WTC11 (cell line): ENCODE data around the gene SGMS1. TPM values are rescaled to one million over a fixed set of nuclear protein-coding genes. Genes with fewer than 3 reads are reported as not detected.
"Not testable (repeated sequence)": the region's sequence is repeated elsewhere in the genome, so short reads cannot be mapped to it uniquely, and the experiment has no call there.

ENCODE experiments used
- ATAC-seq: fragments of 200-7000 bp; cut with Tn5 transposase; 2 replicates; pipeline ENCODE4 v1.10.0; 2021; ENCODE audit warnings: mild to moderate bottlenecking, moderate library complexity
- CTCF ChIA-PET: fragments of 300-600 bp; sonication (Branson Sonifier 250); formaldehyde crosslinking; loops from one replicate; lab custom pipeline; 2021; ENCODE audit warnings: antibody characterized with exemption; lab: Charles Lee
- POLR2A ChIA-PET: fragments of 350-600 bp; sonication (Branson Sonifier 250); formaldehyde crosslinking; loops from one replicate; lab custom pipeline; 2021; ENCODE audit warnings: antibody characterized with exemption; lab: Charles Lee
- DNase-seq: peaks from one replicate; pipeline ENCODE4 v3.0.0; 2021; ENCODE audit warnings: low spot score
- H3K27ac Mint-ChIP-seq: 2 replicates; pipeline ENCODE4 v1.8.0; 2021; ENCODE audit warnings: mixed read lengths
- H3K27me3 Mint-ChIP-seq: 2 replicates; pipeline ENCODE4 v1.8.0; 2021; ENCODE audit warnings: low read depth, mild to moderate bottlenecking, moderate library complexity, mixed read lengths
- H3K36me3 Mint-ChIP-seq: 2 replicates; pipeline ENCODE4 v1.8.0; 2021; ENCODE audit warnings: mixed read lengths
- H3K4me1 Mint-ChIP-seq: 2 replicates; pipeline ENCODE4 v1.8.0; 2022; ENCODE audit warnings: mixed read lengths
- H3K4me3 Mint-ChIP-seq: 2 replicates; pipeline ENCODE4 v1.8.0; 2021; ENCODE audit warnings: mild to moderate bottlenecking, moderate library complexity, mixed read lengths
- H3K9me3 Mint-ChIP-seq: 2 replicates; pipeline ENCODE4 v1.8.0; 2021; ENCODE audit warnings: mixed read lengths
- CBFB ChIP-seq: sonication (generic); formaldehyde crosslinking; IDR thresholded peaks from 2 replicates; pipeline ENCODE4 v1.8.1; 2022; ENCODE audit warnings: mild to moderate bottlenecking, low read depth, missing genetic modification reagents
- GRHL2 ChIP-seq: fragments of 250-450 bp; sonication (Bioruptor Pico); IDR thresholded peaks from 2 replicates; pipeline ENCODE4 v1.8.0; 2022; ENCODE audit warnings: mild to moderate bottlenecking, moderate library complexity; ENCODE audit not compliant: insufficient replicate concordance, severe bottlenecking
- HMGA2 ChIP-seq: fragments of 250-450 bp; sonication (Bioruptor Pico); IDR thresholded peaks from 2 replicates; pipeline ENCODE4 v1.4.0; 2021; ENCODE audit warnings: mild to moderate bottlenecking, moderate library complexity
- MYBL2 ChIP-seq: sonication (generic); formaldehyde crosslinking; IDR thresholded peaks from 2 replicates; pipeline ENCODE4 v1.8.1; 2023; ENCODE audit warnings: mild to moderate bottlenecking, moderate library complexity, missing genetic modification reagents
- NFE2L1 ChIP-seq: sonication (generic); formaldehyde crosslinking; IDR thresholded peaks from 2 replicates; pipeline ENCODE4 v1.8.1; 2023; ENCODE audit warnings: missing genetic modification reagents
- PREB ChIP-seq: sonication (generic); formaldehyde crosslinking; IDR thresholded peaks from 2 replicates; pipeline ENCODE4 v1.8.1; 2022; ENCODE audit warnings: mild to moderate bottlenecking, missing genetic modification reagents, moderate library complexity, borderline replicate concordance
- RORB ChIP-seq: fragments of 250-450 bp; sonication (Bioruptor Pico); IDR thresholded peaks from 2 replicates; pipeline ENCODE4 v1.9.0; 2021; ENCODE audit warnings: mild to moderate bottlenecking
- SP1 ChIP-seq: sonication (generic); formaldehyde crosslinking; conservative IDR thresholded peaks from 2 replicates; pipeline ENCODE4 v1.8.1; 2022; ENCODE audit warnings: missing genetic modification reagents
- TP53 ChIP-seq: sonication (generic); formaldehyde crosslinking; IDR thresholded peaks from 2 replicates; pipeline ENCODE4 v1.8.1; 2023; ENCODE audit warnings: mild to moderate bottlenecking, missing genetic modification reagents
- USF2 ChIP-seq: sonication (generic); formaldehyde crosslinking; IDR thresholded peaks from 2 replicates; pipeline ENCODE4 v1.8.1; 2023; ENCODE audit warnings: mild to moderate bottlenecking, missing genetic modification reagents, moderate library complexity
- ZBTB21 ChIP-seq: sonication (generic); formaldehyde crosslinking; IDR thresholded peaks from 2 replicates; pipeline ENCODE4 v1.8.1; 2023; ENCODE audit warnings: mild to moderate bottlenecking, missing genetic modification reagents, borderline replicate concordance
- ZNF219 ChIP-seq: sonication (generic); formaldehyde crosslinking; IDR thresholded peaks from 2 replicates; pipeline ENCODE4 v1.8.0; 2023; ENCODE audit warnings: missing genetic modification reagents, mild to moderate bottlenecking, borderline replicate concordance
- ZNF396 ChIP-seq: fragments of 250-450 bp; sonication (Bioruptor Pico); IDR thresholded peaks from 2 replicates; pipeline ENCODE4 v1.8.0; 2021; ENCODE audit warnings: mild to moderate bottlenecking, moderate library complexity, borderline replicate concordance
- total RNA-seq: library from RNA; stranded (reverse); gene quantifications from 3 replicates; pipeline ENCODE4 v1.2.3, GENCODE V29; 2021
- TF ChIP-seq, protein P1 (sequence below): fragments of 250-450 bp; sonication (Bioruptor Pico); IDR thresholded peaks from 2 replicates; pipeline ENCODE4 v1.8.0; 2021; ENCODE audit warnings: mild to moderate bottlenecking
- TF ChIP-seq, protein P2 (sequence below): sonication (generic); formaldehyde crosslinking; IDR thresholded peaks from 2 replicates; pipeline ENCODE4 v1.8.0; 2023; ENCODE audit warnings: missing genetic modification reagents
- TF ChIP-seq, protein P3 (sequence below): fragments of 250-450 bp; sonication (Bioruptor Pico); conservative IDR thresholded peaks from 2 replicates; pipeline ENCODE4 v1.9.0; 2021; ENCODE audit warnings: mild to moderate bottlenecking
- TF ChIP-seq, protein P4 (sequence below): sonication (generic); formaldehyde crosslinking; conservative IDR thresholded peaks from 2 replicates; pipeline ENCODE4 v1.8.1; 2023; ENCODE audit warnings: mild to moderate bottlenecking, low read depth, missing genetic modification reagents, moderate library complexity
- TF ChIP-seq, protein P5 (sequence below): fragments of 250-450 bp; sonication (Bioruptor Pico); IDR thresholded peaks from 2 replicates; pipeline ENCODE4 v2.1.2; 2022; ENCODE audit warnings: mild to moderate bottlenecking, moderate library complexity

Gene SGMS1
- total RNA-seq, 1 experiment from 2014 or later, result 13.2 TPM

GRCh38 chr10:50538555-50539398 is 85.0 kb downstream of the SGMS1 start:
- Mint-ChIP-seq H3K4me1 (peaks cover 9% of the 10 kb centered on the region), H3K36me3 (no peaks in the 10 kb centered on the region), H3K9me3 (no peaks in the 10 kb centered on the region), H3K27ac (no peak overlapping the region), H3K4me3 (no peak overlapping the region), H3K27me3 (no peaks in the 10 kb centered on the region)
- no peak for ATAC-seq
- DNase-seq, result no peak
- CTCF ChIA-PET, result no interaction called here
- POLR2A ChIA-PET, result no interaction called here
- TF ChIP-seq ZBTB21 (CRISPR knock-in tag), result no peak
- TF ChIP-seq MYBL2, result no peak
- no peak for TF ChIP-seq PREB (CRISPR knock-in tag)

- no peaks in the 10 kb centered on the region for H3K36me3 Mint-ChIP-seq
- no peak overlapping the region for H3K4me3 Mint-ChIP-seq
- no peak for DNase-seq
- no peak overlapping the region for H3K27ac Mint-ChIP-seq
- ChIA-PET POLR2A (no interaction called here), CTCF (no interaction called here)
- no peaks in the 10 kb centered on the region for H3K27me3 Mint-ChIP-seq
- H3K9me3 Mint-ChIP-seq, result no peaks in the 10 kb centered on the region
- no peaks in the 10 kb centered on the region for H3K4me1 Mint-ChIP-seq
- no peak for TF ChIP-seq RORB (CRISPR knock-in tag)
- TF ChIP-seq CBFB, result no peak
- TF ChIP-seq GRHL2 (CRISPR knock-in tag), result no peak
- TF ChIP-seq ZNF396 (CRISPR knock-in tag), result no peak
- TF ChIP-seq, protein P1, sequence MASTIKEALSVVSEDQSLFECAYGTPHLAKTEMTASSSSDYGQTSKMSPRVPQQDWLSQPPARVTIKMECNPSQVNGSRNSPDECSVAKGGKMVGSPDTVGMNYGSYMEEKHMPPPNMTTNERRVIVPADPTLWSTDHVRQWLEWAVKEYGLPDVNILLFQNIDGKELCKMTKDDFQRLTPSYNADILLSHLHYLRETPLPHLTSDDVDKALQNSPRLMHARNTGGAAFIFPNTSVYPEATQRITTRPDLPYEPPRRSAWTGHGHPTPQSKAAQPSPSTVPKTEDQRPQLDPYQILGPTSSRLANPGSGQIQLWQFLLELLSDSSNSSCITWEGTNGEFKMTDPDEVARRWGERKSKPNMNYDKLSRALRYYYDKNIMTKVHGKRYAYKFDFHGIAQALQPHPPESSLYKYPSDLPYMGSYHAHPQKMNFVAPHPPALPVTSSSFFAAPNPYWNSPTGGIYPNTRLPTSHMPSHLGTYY (CRISPR knock-in tag), result no peak
- no peak for TF ChIP-seq ZNF219
- TF ChIP-seq HMGA2 (CRISPR knock-in tag), result no peak
- TF ChIP-seq, protein P2, sequence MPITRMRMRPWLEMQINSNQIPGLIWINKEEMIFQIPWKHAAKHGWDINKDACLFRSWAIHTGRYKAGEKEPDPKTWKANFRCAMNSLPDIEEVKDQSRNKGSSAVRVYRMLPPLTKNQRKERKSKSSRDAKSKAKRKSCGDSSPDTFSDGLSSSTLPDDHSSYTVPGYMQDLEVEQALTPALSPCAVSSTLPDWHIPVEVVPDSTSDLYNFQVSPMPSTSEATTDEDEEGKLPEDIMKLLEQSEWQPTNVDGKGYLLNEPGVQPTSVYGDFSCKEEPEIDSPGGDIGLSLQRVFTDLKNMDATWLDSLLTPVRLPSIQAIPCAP, result no peak
- TF ChIP-seq, protein P3, sequence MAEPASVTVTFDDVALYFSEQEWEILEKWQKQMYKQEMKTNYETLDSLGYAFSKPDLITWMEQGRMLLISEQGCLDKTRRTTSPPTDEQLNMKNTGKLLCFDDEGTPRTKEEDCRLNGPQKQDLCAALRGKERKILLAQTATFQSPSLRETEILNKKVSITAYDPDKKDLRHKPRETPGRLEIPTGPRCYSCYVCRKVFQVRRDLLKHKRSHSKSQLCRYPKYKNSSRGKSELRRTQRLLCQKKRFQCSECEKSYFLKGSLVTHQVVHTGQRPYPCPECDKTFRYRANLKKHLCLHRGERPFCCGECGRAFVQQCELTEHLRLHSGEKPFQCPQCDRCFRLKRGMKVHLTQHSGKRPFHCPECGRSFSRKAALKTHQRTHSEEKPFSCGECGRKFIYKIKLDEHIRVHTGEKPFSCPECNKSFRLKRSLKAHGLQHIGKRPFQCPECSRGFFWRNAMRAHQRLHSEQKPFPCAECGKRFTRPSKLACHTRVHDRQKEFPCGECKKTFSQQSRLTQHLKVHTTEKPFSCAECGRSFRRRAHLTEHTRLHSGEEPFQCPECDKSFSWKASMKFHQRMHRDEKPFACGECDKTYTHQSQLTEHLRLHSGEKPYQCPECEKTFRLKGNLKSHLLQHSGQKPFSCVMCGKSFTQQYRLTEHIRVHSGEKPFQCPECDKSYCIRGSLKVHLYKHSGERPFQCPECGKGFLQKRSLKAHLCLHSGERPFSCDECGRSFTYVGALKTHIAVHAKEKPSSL (CRISPR knock-in tag), result no peak
- no peak for TF ChIP-seq USF2 (CRISPR knock-in tag)
- TF ChIP-seq, protein P4, sequence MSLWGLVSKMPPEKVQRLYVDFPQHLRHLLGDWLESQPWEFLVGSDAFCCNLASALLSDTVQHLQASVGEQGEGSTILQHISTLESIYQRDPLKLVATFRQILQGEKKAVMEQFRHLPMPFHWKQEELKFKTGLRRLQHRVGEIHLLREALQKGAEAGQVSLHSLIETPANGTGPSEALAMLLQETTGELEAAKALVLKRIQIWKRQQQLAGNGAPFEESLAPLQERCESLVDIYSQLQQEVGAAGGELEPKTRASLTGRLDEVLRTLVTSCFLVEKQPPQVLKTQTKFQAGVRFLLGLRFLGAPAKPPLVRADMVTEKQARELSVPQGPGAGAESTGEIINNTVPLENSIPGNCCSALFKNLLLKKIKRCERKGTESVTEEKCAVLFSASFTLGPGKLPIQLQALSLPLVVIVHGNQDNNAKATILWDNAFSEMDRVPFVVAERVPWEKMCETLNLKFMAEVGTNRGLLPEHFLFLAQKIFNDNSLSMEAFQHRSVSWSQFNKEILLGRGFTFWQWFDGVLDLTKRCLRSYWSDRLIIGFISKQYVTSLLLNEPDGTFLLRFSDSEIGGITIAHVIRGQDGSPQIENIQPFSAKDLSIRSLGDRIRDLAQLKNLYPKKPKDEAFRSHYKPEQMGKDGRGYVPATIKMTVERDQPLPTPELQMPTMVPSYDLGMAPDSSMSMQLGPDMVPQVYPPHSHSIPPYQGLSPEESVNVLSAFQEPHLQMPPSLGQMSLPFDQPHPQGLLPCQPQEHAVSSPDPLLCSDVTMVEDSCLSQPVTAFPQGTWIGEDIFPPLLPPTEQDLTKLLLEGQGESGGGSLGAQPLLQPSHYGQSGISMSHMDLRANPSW (CRISPR knock-in tag), result no peak
- no peak for TF ChIP-seq NFE2L1 (CRISPR knock-in tag)
- no peak for TF ChIP-seq SP1 (CRISPR knock-in tag)
- TF ChIP-seq, protein P5, sequence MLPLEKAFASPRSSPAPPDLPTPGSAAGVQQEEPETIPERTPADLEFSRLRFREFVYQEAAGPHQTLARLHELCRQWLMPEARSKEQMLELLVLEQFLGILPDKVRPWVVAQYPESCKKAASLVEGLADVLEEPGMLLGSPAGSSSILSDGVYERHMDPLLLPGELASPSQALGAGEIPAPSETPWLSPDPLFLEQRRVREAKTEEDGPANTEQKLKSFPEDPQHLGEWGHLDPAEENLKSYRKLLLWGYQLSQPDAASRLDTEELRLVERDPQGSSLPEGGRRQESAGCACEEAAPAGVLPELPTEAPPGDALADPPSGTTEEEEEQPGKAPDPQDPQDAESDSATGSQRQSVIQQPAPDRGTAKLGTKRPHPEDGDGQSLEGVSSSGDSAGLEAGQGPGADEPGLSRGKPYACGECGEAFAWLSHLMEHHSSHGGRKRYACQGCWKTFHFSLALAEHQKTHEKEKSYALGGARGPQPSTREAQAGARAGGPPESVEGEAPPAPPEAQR (CRISPR knock-in tag), result no peak
- no peak for TF ChIP-seq TP53 (CRISPR knock-in tag)
- TF ChIP-seq, all 79 proteins: peak for 0
- no peak for ATAC-seq
These were observed 87.0 kb downstream of the SGMS1 start for GRCh38 chr10:50536617-50537240.

- DNase-seq, H3K27ac Mint-ChIP-seq, H3K9me3 Mint-ChIP-seq, H3K4me3 Mint-ChIP-seq, POLR2A ChIA-PET, H3K4me1 Mint-ChIP-seq, CTCF ChIA-PET, H3K36me3 Mint-ChIP-seq, ATAC-seq, H3K27me3 Mint-ChIP-seq: not testable (repeated sequence)
These were observed 88.9 kb downstream of the SGMS1 start for GRCh38 chr10:50534748-50535376.
